HG02885 (cell line): ENCODE data around the gene COL25A1.
"Not testable (repeated sequence)": the region's sequence is repeated elsewhere in the genome, so short reads cannot be mapped to it uniquely, and the experiment has no call there.

Source experiments
- ATAC-seq: cut with Tn5 transposase; IDR thresholded peaks from one replicate; pipeline ENCODE4 v1.9.1; 2021; ENCODE audit warnings: mild to moderate bottlenecking; ENCODE audit not compliant: unreplicated experiment, poor library complexity

COL25A1 gene

GRCh38 chr4:109026588-109026987 is 275.9 kb downstream of the COL25A1 start:
- ATAC-seq: no peak

- ATAC-seq: no peak
These were observed 276.9 kb downstream of the COL25A1 start for GRCh38 chr4:109025471-109026076.

DNA sequence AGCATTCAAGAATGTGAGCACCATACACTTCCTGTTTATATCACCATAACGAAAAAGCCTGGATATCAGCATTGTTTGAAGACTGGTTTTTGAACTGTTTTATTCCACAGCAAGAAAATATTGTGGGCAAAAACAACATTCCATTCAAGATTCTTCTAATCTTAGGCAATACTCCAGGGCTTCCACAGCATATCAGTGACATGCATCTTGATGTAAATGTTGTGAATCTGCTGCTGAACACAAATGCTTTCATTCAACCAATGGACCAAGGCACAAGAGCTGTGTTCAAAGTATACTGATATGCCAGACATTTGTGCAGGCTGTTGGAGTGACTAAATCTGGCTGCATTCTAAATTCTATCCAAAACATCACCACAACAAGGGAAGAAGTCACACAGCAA is 279.5 kb downstream of the COL25A1 start:
- no peak for ATAC-seq

DNA sequence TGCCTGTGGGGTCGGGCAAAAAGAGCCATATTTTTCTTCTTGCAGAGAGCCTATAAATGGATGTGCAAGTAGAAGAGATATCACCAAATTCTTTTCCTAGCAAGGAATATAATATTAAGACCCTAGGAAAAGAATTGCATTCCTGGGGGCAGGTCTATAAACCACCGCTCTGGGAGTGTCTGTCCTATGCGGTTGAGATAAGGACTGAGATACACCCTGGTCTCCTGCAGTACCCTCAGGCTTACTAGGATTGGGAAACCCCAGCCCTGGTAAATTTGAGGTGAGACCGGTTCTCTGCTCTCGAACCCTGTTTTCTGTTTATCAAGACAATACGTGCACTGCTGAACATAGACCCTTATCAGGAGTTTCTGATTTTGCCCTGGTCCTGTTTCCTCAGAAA is 280.8 kb downstream of the COL25A1 start:
- ATAC-seq: not testable (repeated sequence)

DNA sequence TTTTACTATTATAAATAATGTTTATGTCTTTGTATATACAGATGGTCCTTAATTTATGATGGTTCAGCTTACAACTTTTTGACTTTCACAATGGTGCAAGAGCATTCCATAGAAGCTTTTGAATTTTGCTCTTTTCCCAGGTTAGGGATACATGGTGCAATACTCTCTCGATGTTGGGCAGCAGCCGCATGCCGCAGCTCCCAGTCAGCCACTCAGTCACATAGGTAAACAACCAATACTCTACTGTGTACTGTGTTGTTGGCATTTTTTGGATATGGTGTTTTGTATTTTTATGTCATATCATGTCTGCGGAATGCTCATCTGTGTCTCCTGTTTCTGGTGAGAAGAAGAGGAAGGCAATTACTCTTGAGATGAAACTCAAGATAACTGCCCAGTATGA is 281.6 kb downstream of the COL25A1 start:
- ATAC-seq: no peak

- no peak for ATAC-seq
These were observed 286.3 kb downstream of the COL25A1 start for GRCh38 chr4:109016200-109016599.

DNA sequence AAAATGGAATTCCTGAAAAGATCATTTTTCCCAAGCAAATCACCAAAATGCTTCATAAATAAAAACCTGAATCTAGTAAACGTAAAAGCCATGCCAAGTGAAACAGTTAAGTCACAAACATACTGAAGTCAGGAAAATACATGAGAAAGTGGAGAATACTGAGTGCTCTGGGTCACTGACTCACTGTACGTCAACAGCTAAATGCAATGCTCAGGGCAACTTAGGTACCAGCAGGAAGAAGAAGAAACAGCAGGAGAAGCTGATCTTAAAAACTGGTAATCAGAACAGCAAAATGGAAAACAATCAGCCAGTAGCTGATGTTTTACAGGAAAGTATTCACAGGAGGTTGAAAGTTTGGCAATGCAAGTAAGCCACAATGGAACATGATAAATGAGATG is 287.0 kb downstream of the COL25A1 start:
- no peak for ATAC-seq

DNA sequence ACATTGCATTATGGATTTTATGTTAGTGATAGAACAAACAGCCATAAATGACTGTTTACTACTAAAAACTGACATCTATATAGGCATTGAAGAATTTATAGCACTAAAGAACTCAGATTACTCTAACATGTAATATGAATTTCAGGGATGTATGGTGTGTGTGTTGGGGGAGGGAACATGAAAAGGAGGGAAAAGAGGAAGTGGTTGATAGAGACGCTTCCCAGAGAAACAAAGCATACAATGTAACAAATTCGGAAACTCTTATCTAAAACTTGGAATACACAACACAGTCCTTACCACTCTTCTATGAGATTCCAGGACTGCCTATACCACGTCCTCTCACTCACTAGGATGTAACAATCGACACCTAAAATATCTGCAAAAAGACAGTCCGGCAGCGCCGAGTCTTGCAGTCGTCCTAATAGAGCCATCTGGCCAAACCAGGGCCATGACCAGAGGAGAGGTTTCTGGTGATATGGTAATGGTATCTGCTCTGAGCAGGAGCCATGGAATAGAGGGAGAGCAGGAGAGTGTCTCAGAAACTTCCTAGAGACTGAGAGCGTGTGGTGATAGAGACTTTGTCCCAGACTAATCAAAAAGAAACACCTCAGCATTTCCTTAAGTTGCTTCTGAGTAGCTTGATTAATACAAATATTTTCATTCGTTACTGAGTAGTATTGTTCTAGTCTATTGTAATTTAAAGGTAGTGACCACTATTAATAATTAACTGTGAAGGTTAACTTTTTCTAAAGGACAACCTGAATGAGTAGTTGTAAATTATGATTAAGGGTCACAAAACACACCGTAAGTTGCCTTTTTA is 287.7 kb downstream of the COL25A1 start:
- ATAC-seq: no peak

GRCh38 chr4:109012286-109012880 is 290.1 kb downstream of the COL25A1 start:
- ATAC-seq: no peak

DNA sequence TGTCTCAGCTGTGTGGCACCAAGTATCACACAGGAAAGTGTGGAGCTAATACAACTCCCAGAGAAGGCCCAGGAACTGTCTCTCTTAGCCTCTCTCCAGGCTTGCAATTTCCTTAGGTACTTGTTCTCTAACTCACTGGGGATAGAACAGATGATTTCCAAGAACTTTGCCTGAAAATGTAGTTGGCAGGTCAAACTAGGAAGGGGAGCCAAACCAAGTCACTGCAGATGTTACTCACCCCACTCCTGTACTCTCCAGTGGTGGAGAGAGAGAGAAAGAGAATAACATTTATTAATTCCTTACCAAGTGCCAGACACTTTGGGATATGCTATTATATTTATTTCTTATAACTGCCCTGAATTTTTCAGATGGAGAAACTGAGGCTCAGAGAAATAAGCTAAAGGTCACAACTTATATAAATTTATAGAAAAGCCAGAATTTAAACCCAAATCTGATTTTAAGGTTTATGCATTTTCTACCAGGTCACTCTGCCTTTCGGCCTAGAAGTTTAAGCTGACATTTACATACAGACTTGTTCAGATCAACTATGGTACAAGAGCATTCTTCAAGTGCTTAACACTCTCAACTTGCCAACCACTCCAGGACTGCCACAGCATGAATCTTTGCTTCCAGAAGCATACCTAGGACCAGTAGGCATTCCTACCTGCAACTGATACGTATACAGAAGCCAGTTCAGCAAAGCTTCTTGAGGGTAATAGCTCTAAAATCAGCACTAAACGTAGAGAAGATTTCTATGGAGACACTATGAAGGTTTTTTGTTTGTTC is 291.0 kb downstream of the COL25A1 start:
- no peak for ATAC-seq

DNA sequence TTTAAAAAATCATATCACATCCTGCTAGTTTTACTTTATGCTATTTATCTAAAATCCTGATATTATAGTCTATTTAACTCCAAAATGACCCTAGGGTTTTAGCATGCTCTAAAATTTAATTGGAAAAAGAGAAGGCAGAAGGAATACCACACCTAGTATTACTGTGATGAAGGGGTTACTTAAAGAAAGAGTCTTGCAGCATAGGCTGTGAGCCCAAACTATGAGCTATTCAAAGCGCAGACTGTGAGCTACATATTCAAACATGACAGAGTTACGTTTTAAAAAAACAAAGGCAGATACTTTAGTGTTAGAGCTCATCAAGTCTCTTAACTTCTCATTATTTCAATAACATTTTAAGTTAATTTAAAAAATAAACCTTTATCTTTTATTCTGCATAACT is 291.9 kb downstream of the COL25A1 start:
- ATAC-seq: no peak

GRCh38 chr4:109009909-109010308 is 292.5 kb downstream of the COL25A1 start:
- no peak for ATAC-seq

DNA sequence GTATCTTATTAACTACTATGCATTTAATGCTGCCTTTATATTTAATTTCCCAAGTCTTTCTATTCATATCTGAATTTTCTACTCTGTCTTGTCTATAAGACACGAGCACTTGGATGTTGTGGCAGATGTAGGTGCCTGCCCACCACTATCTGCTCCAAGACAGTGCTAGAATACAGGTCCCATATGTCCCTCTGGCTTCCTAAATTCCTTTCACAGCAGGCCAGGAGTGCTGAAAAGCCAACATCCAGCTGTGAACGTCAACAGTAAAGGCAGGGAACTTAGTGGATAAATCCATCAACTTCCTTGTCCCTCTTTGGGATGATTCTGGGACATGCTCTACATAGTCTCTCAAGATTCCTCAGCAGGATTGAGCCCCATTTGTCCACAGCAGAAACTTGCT is 294.5 kb downstream of the COL25A1 start:
- ATAC-seq: no peak

GRCh38 chr4:109005523-109005922 is 296.9 kb downstream of the COL25A1 start:
- no peak for ATAC-seq

DNA sequence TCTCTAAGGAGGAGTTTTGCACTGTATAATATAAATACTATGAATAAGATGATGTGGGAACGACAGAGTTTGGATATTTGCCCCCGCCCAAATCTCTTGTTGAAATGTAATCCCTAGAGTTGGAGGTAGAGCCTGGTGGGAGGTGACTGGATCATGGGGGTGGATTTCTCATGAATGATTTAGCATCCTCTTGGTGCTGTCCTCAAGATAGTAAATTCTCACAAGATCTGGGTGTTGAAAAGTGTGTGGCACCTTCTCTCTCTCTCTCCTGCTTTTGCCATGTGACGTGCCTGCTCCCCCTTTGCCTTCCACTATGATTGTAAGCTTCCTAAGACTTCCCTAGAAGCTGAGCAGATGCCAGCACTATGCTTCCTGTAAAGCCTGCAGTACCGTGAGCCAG is 298.0 kb downstream of the COL25A1 start:
- no peak for ATAC-seq

- ATAC-seq: no peak
These were observed 298.5 kb downstream of the COL25A1 start for GRCh38 chr4:109003964-109004363.

DNA sequence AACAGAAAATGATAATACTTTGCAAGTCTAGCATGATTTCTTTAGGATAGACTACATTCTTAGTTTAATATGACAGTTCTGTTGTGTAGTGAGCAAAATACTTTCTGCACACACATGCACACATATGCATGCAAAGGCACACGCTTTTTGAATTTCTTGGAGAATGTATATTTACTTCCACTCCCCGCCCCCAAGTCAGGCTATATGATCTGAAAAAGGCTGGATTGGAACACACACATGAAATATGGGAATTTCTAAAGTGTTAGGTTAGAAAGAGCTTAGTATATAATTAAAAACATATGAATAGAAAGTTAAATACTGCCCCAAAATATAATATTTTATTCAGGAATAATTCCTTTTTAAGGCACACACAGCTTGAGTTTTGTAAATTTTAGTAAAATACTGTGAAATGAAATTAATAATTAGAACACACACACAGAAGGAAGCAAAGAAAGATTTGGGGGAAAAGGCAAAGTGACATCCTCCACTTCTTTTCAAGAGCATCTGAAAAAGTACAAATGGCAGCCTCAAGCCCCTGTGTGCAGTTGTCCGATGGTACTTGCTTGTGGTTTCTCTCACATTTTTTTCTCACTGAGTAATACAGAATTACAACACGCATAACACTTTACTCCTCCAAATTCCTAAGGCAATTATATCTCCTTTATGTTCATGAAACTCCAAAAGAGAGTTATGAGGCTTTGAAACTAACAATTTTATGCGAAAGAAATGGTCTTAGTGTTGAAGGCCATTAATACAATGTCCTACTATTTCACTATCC is 310.7 kb downstream of the COL25A1 start:
- ATAC-seq: no peak

DNA sequence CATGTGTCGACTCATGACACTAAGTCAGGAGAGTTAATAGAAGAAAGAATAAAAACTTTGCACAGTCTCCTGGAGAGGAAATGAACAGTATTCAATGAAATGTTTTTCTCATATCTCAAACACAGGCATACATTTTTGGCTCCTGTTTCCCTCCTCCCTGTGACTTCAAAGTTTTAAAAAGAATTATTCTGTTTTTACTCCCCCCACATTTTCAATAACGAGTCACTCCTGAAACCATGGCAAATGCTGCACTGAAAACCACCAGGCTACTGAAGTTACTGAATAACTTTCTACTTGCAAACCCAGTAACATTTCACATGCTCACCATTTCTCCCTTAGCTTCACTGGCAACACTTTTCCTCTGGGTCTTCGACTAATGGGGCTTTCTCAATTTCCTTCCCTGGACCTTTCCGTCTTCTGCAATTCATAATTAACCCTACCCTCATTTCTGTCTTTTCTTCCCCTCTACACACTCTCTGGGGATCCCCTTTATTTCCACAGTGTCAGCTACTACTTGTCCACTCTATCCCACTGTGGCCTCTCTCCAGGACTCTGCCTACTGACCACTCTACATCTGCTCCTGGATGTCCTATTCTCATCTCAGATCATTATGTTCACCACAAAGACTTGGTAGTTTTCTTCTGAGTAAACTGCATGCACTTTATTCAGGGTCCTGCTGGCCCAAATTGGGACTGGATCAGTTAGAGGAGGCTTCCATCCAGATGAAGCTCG is 313.8 kb downstream of the COL25A1 start:
- no peak for ATAC-seq

DNA sequence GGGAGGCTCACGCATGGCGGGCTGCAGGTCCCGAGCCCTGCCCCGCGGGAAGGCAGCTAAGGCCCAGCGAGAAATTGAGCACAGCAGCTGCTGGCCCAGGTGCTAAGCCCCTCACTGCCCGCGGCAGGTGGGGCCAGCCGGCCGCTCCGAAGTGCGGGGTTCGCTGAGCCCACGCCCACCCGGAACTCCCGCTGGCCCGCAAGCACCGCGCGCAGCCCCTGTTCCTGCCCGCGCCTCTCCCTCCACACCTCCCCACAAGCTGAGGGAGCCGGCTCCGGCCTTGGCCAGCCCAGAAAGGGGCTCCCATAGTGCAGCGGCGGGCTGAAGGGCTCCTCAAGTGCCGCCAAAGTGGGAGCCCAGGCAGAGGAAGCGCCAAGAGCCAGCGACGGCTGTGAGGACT is 318.0 kb downstream of the COL25A1 start:
- ATAC-seq: not testable (repeated sequence)
